Measurements from ENCODE around the gene MED22.
A peak's percentile ranks its signal among the peaks of the same experiment; 100 is the strongest.
"Not testable (repeated sequence)": the region's sequence is repeated elsewhere in the genome, so short reads cannot be mapped to it uniquely, and the experiment has no call there.

MED22 gene

DNA sequence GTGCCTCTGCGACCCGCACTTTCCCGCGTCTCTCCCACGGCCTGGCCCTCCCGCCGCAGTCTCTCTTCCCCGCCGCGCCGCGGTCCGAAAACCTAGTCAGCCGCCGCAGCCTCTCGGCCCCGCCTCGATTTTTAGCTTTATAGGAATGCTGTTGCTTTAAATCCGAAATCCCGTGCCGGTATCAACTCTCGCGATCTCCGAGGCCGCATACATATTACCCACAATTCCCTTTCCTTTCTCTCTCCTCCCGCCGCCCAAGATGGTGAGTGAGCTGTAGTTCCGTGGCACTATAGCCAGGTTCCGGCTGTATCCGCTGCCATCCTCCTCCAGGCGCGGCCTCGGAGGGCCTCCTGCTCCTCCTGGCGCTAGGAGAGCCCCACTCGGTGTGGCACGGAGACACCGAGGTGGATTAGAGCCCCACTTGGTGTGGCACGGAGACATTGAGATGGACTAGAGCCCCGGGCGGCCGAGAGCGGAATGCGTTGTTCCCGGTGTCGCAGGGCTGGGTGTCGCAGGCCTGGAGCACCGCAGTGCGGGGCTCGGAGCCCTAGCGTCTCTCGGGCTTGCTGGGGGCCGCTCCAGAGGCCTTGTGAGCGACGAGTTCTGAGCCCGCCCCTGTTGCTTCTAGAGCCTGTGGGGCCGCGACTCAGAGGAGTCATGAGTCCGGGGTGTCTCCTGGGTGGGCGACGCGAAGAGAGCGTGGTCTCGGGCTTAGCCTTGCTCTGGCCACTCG lies at the start of gene MED22, which contains the start of gene RPL7A:
TSS of gene MED22 (minus strand) at position 147 of the 733 bp plus-strand sequence. CDS start 1,469 bp downstream, outside the sequence.
TSS of gene RPL7A (plus strand) at position 234 of the 733 bp plus-strand sequence. CDS start at position 260, 26 bp downstream.
- CTCF ChIA-PET, result interaction anchor here (0.5 to 0.7 kb wide), 3 partner anchors 57 to 138 kb away, joined by 3 read pairs; no protein-coding TSS in a partner anchor

DNA sequence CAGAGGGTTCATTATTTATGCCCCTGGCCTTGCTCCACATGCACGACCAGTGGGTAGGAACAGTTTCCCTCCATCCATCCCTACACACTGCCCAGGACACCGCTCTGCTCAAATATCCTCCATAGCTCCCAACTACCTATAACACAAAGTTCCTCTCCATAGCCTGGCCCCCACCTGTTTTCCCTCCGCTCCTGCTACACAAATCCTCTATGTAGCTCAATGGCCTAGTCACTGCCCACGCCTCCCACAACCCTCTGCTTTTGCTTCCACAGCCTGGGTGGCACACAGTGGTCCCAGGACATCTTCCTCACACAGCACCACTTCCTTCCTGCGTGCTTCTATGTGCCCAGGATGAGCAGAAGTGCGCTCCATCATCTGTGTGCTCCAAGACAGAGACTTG lies 49.4 kb upstream of the MED22 start:
- ChIA-PET POLR2A (ENCODE audit: low non-redundant PET) (no interaction called here), CTCF (interaction anchor here (0.7 kb wide), 1 partner anchor 942 kb away, joined by 3 read pairs; no protein-coding TSS in a partner anchor)
- TF ChIP-seq, protein P1, sequence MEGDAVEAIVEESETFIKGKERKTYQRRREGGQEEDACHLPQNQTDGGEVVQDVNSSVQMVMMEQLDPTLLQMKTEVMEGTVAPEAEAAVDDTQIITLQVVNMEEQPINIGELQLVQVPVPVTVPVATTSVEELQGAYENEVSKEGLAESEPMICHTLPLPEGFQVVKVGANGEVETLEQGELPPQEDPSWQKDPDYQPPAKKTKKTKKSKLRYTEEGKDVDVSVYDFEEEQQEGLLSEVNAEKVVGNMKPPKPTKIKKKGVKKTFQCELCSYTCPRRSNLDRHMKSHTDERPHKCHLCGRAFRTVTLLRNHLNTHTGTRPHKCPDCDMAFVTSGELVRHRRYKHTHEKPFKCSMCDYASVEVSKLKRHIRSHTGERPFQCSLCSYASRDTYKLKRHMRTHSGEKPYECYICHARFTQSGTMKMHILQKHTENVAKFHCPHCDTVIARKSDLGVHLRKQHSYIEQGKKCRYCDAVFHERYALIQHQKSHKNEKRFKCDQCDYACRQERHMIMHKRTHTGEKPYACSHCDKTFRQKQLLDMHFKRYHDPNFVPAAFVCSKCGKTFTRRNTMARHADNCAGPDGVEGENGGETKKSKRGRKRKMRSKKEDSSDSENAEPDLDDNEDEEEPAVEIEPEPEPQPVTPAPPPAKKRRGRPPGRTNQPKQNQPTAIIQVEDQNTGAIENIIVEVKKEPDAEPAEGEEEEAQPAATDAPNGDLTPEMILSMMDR (conservative IDR thresholded peaks at IDR 0.05; ENCODE audit: low read depth), result no peak
- no peak overlapping the region for H3K27ac ChIP-seq
- DNase-seq (ENCODE audit: low spot score), result no peak

More for the DNA sequence above, at the start of gene MED22, which contains the start of gene RPL7A:
- POLR2A ChIA-PET (ENCODE audit: low non-redundant PET), result interaction anchor here (0.6 to 1.5 kb wide), 8 partner anchors 9 to 126 kb away, joined by 3 to 9 read pairs (median 4); partner anchors contain the start of genes STKLD1, SURF1, SURF2 and SURF6
- H3K27ac ChIP-seq, result peak within 1 kb of the TSS; percentile 93
- DNase-seq (ENCODE audit: low spot score), result peak; percentile 97
- TF ChIP-seq, protein P1 (conservative IDR thresholded peaks at IDR 0.05; ENCODE audit: low read depth), result no peak

DNA sequence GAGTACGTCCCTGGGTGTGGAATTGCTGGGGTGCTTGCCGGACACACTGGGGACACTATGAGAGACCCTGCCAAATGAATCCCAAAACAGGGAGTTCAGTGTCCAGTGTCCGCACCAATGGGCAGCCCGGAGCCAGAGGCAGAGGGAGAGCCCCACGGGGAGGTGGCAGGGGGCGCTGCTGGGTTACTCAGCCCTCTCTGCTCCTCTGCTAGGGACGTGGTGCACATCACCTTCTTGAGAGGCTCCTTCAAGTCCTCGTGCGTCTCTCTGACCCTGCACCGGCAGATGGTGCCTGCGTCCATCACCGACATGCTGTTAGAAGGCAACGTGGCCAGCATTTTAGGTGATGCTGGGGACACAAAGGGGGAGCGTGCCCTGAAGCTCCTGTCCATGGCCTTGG lies 49.0 kb upstream of the MED22 start:
- POLR2A ChIA-PET (ENCODE audit: low non-redundant PET), result no interaction called here
- TF ChIP-seq, protein P1 (conservative IDR thresholded peaks at IDR 0.05; ENCODE audit: low read depth), result no peak

DNA sequence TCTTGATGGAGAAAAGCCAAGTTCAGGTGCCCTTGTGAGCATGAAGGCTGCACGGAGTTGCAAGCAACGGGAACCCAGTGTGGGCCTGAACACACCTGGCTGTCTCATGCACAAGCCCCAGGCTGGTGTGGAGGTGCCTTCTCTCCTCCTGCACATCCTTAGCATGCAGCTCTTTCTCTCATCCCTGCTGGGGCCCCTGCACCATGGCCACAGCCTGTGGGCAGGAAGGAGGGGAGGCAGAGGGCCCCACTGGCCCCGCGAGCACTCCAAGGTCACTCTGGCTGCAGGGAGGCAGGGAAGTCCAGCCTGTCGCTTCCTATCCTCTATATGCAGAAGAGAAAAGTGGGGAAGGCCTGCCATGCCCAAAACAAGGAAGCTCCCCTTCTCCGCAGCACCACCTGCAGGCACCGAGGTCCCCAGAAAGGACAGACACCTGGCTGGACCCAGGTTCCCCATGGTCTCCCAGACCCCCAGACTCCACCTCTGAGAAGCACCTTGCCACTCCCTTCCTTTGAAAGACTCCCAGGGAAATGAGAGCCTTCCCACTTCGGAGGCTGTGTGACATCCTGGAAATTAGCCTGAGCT lies 46.8 kb upstream of the MED22 start:
- DNase-seq (ENCODE audit: low spot score), result no peak
- TF ChIP-seq, protein P1 (conservative IDR thresholded peaks at IDR 0.05; ENCODE audit: low read depth), result no peak
- POLR2A ChIA-PET (ENCODE audit: low non-redundant PET), result interaction anchor here (0.6 kb wide), 1 partner anchor 382 kb away, joined by 5 read pairs; no protein-coding TSS in a partner anchor
- CTCF ChIA-PET, result interaction anchor here (0.5 to 2.1 kb wide), 4 partner anchors 17 to 209 kb away, joined by 3 to 6 read pairs (median 3); no protein-coding TSS in a partner anchor
- no peak overlapping the region for H3K27ac ChIP-seq

More for the DNA sequence above, 49.0 kb upstream of the MED22 start:
- no peak overlapping the region for H3K27ac ChIP-seq
- CTCF ChIA-PET, result interaction anchor here (0.7 kb wide), 1 partner anchor 942 kb away, joined by 3 read pairs; no protein-coding TSS in a partner anchor
- DNase-seq (ENCODE audit: low spot score), result no peak

DNA sequence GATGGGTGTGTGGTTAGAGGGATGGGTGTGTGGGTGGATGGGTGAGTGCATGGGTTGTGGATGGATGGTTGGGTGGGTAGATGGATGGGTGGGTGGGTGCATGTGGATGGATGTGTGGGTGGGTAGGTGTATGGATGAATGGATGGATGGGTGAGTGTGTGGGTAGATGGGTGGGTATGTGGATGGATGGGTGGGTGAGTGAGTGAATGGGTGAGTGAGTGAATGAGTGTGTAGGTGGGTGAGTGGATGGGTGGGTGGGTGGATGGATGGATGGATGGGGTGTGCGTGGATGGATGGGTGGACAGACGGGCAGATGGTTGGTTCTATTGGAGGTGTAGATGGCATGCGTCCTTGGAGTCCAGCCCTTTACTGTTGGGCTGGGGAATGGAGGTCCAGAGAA lies 45.5 kb upstream of the MED22 start:
- H3K27ac ChIP-seq, result no peak overlapping the region
- TF ChIP-seq, protein P1 (conservative IDR thresholded peaks at IDR 0.05; ENCODE audit: low read depth), result no peak
- DNase-seq (ENCODE audit: low spot score), result no peak
- ChIA-PET POLR2A (ENCODE audit: low non-redundant PET) (no interaction called here), CTCF (interaction anchor here (0.8 kb wide), 1 partner anchor 13 kb away, joined by 3 read pairs; no protein-coding TSS in a partner anchor)

DNA sequence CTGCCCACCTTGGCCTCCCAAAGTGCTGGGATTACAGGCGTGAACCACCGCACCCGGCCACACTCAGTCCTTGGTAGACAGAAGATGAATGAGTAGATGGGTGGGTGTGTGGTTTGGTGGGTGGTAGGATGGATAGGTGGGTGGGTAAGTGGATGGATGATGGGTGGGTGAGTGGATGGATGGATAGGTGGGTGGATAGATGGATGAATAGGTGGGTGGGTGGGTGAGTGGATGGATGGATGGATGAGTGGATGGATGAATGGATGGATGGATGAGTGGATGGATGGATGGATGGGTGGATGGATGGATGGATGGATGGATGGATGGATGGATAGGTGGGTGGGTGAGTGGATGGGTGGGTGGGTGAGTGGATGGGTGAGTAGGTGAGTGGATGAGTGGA lies 44.4 kb upstream of the MED22 start:
- CTCF ChIA-PET; POLR2A ChIA-PET (ENCODE audit: low non-redundant PET); DNase-seq (ENCODE audit: low spot score); H3K27ac ChIP-seq: not testable (repeated sequence)

DNA sequence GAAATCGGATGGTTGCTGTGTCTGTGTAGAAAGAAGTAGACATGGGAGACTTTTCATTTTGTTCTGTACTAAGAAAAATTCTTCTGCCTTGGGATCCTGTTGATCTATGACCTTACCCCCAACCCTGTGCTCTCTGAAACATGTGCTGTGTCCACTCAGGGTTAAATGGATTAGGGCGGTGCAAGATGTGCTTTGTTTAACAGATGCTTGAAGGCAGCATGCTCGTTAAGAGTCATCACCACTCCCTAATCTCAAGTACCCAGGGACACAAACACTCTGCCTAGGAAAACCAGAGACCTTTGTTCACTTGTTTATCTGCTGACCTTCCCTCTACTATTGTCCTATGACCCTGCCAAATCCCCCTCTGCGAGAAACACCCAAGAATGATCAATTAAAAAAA lies 43.5 kb upstream of the MED22 start:
- POLR2A ChIA-PET (ENCODE audit: low non-redundant PET); H3K27ac ChIP-seq; DNase-seq (ENCODE audit: low spot score); CTCF ChIA-PET: not testable (repeated sequence)

Measured in RWPE1 (cell line).